Adrenal gland (tissue), 5 donors: Measurements from ENCODE around the gene PPP2R3B.
"Not testable (repeated sequence)": the region's sequence is repeated elsewhere in the genome, so short reads cannot be mapped to it uniquely, and the experiment has no call there.

Experiments
- CTCF ChIP-seq, 6 experiments: fragments of 450-650 bp in 4 of 6; fragments of 200-600 bp in 2 of 6; sonication (generic) in 1 of 6; IDR thresholded peaks; 1 replicate in 5 of 6; 2 replicates in 1 of 6; pipeline versions ENCODE4 v1.5.1 to v1.8.0; 2016 to 2021; ENCODE audit warnings: antibody characterized with exemption in 6 of 6, mild to moderate bottlenecking in 2 of 6, moderate library complexity in 1 of 6
- POLR2A ChIP-seq, 2 donors: fragments of 450-650 bp; IDR thresholded peaks; one replicate each; pipeline ENCODE4 v1.6.1; 2017; ENCODE audit warnings: antibody characterized with exemption in 2 of 2, mild to moderate bottlenecking in 2 of 2, moderate library complexity in 1 of 2
- donor health status: DM: no; HTN: no; CAD: no.

- TF ChIP-seq POLR2A, CTCF (IDR thresholded peaks at IDR 0.05): not testable (repeated sequence)
These were observed 35.4 kb downstream of the PPP2R3B start for GRCh38 chrX:351324-351641.
